Thyroid gland (tissue), 4 donors: ENCODE data around the gene PARD6A. TPM values are rescaled to one million over a fixed set of nuclear protein-coding genes. Genes with fewer than 3 reads are reported as not detected.

Experiments used
- DNase-seq, 2 donors: peaks; one replicate each; pipeline ENCODE4 v3.0.0-alpha.2; 2019
- H3K27ac ChIP-seq, 3 donors: fragments of 200-600 bp; sonication (generic); 1 replicate in 2 of 3; 2 replicates in 1 of 3; pipeline ENCODE4 v1.5.1; 2016 to 2019; ENCODE audit warnings: mild to moderate bottlenecking in 1 of 3, moderate library complexity in 1 of 3
- H3K27me3 ChIP-seq: fragments of 200-600 bp; sonication (generic); one replicate; pipeline ENCODE4 v1.5.1; 2019
- H3K36me3 ChIP-seq, 2 donors: fragments of 200-600 bp; sonication (generic); one replicate each; pipeline ENCODE4 v1.5.1; 2016 to 2019
- H3K4me1 ChIP-seq, 2 donors: fragments of 200-600 bp; sonication (generic); one replicate each; pipeline ENCODE4 v1.5.1; 2017 to 2019
- H3K4me3 ChIP-seq, 3 donors: fragments of 200-600 bp; sonication (generic); replicated peaks in 1 of 3; 1 replicate in 2 of 3; 2 replicates in 1 of 3; pipeline ENCODE4 v1.5.1; 2016; ENCODE audit warnings: mild to moderate bottlenecking in 1 of 3
- H3K9me3 ChIP-seq: fragments of 200-600 bp; sonication (generic); one replicate; pipeline ENCODE4 v1.5.1; 2017
- CTCF ChIP-seq, 6 experiments: fragments of 200-600 bp in 3 of 6; fragments of 450-650 bp in 3 of 6; sonication (generic) in 3 of 6; IDR thresholded peaks; one replicate each; pipeline ENCODE4 v1.5.1; 2016 to 2019; ENCODE audit warnings: antibody characterized with exemption in 6 of 6, mild to moderate bottlenecking in 2 of 6, inconsistent platforms in 1 of 6, moderate library complexity in 1 of 6
- POLR2A ChIP-seq, 2 donors: fragments of 450-650 bp; IDR thresholded peaks; one replicate each; pipeline ENCODE4 v1.6.1; 2017; ENCODE audit warnings: antibody characterized with exemption in 2 of 2, mild to moderate bottlenecking in 2 of 2, moderate library complexity in 1 of 2
- WGBS, 2 donors: methylation state at CpG; one replicate each; pipeline ENCODE4 v1.1.5; 2017; 5-methylcytosine and 5-hydroxymethylcytosine counted together
- intact Hi-C: fragments of 100-400 bp; cut with DNase I; formaldehyde crosslinking; loops from one replicate; pipeline ENCODE4 v1.15.1; 2023
- total RNA-seq, 4 donors: library from RNA; depleted of rRNA; stranded (reverse); fragments of >200 nt; gene quantifications; one replicate each; pipeline ENCODE4 v1.2.3, GENCODE V29; 2016

The PARD6A gene
- total RNA-seq, 4 donors from 2014 or later: 2.5 to 8.8 (median 5.0) TPM

- TF ChIP-seq POLR2A (IDR thresholded peaks at IDR 0.05) (no peak), CTCF (IDR thresholded peaks at IDR 0.05) (no peak)
- intact Hi-C loops: no loop called here
- no peak for DNase-seq
- Histone ChIP-seq H3K27ac (no peak overlapping the region), H3K9me3 (no peaks in the 10 kb centered on the region), H3K27me3 (peaks cover 15% of the 10 kb centered on the region), H3K4me1 (peaks cover 20 to 27% of the 10 kb centered on the region in 2 donors), H3K36me3 (no peaks in the 10 kb centered on the region), H3K4me3 (no peak overlapping the region)
- 82 to 100% methylated on average over 1 to 7 of the region's 9 CpGs for WGBS, 2 donors
These were observed 4.3 kb upstream of the PARD6A start for GRCh38 chr16:67656344-67657016.

- DNase-seq: no peak
- intact Hi-C loops: no loop called here
- WGBS, 2 donors: 93 to 97% methylated on average over 11 to 16 of the region's 16 CpGs
These were observed 3.6 kb upstream of the PARD6A start for GRCh38 chr16:67657017-67657608.

GRCh38 chr16:67657751-67658518, 2.8 kb upstream of the PARD6A start:
- Histone ChIP-seq H3K4me1 (peaks cover 21 to 26% of the 10 kb centered on the region in 2 donors), H3K27me3 (peaks cover 15% of the 10 kb centered on the region), H3K9me3 (no peaks in the 10 kb centered on the region), H3K36me3 (no peaks in the 10 kb centered on the region), H3K27ac (no peak overlapping the region), H3K4me3 (no peak overlapping the region)
- WGBS, 2 donors: 91 to 96% methylated on average over 8 to 14 of the region's 18 CpGs
- no peak for TF ChIP-seq POLR2A (IDR thresholded peaks at IDR 0.05)
- no peak for TF ChIP-seq CTCF (IDR thresholded peaks at IDR 0.05)
- DNase-seq: no peak
- intact Hi-C loops: no loop called here

More at GRCh38 chr16:67657017-67657608, 3.6 kb upstream of the PARD6A start:
- no peak overlapping the region for H3K27ac ChIP-seq
- peaks cover 21 to 29% of the 10 kb centered on the region in 2 donors for H3K4me1 ChIP-seq
- no peaks in the 10 kb centered on the region for H3K9me3 ChIP-seq
- TF ChIP-seq POLR2A (IDR thresholded peaks at IDR 0.05) (no peak), CTCF (IDR thresholded peaks at IDR 0.05) (no peak)
- H3K4me3 ChIP-seq: no peak overlapping the region
- no peaks in the 10 kb centered on the region for H3K36me3 ChIP-seq
- peaks cover 15% of the 10 kb centered on the region for H3K27me3 ChIP-seq

GRCh38 chr16:67658849-67659674, 1.7 kb upstream of the PARD6A start:
- Histone ChIP-seq H3K9me3 (no peaks in the 10 kb centered on the region), H3K4me1 (peaks cover 14 to 16% of the 10 kb centered on the region in 2 donors), H3K36me3 (no peaks in the 10 kb centered on the region), H3K27ac (no peak overlapping the region), H3K27me3 (peaks cover 6% of the 10 kb centered on the region), H3K4me3 (peak overlapping the region in 1 of 3 donors; percentile 83)
- intact Hi-C loops: no loop called here
- DNase-seq: no peak
- TF ChIP-seq POLR2A (IDR thresholded peaks at IDR 0.05): no peak
- no peak for TF ChIP-seq CTCF (IDR thresholded peaks at IDR 0.05)
- WGBS, 2 donors: 54 to 73% methylated on average over 9 to 17 of the region's 21 CpGs
